A549 treated with CORT108297 at 1 μM for 4 hours (cell line): ENCODE data around the gene FOXO6. TPM values are rescaled to one million over a fixed set of nuclear protein-coding genes. Genes with fewer than 3 reads are reported as not detected.

Source experiments
- total RNA-seq: library from RNA; stranded (reverse); fragments of 200-300 nt; extraction: Qiagen RNA extraction; gene quantifications from 5 replicates; pipeline ENCODE4 v1.2.3, GENCODE V29; 2022

FOXO6 gene
- 0.43 to 0.71 TPM (median 0.62 TPM) in 5 replicates for total RNA-seq

GRCh38 chr1:41360786-41361494, at the start of gene FOXO6:
Gene FOXO6, plus strand, starts transcription at chr1:41361434.

Other genes with a start within 250 kb of the FOXO6 start
- 10.1 to 13.3 TPM (median 11.8 TPM) in 5 replicates for gene SCMH1, start 119.1 kb upstream of the FOXO6 start, total RNA-seq
- 6.9 to 11.0 TPM (median 10.3 TPM) in 5 replicates for gene EDN2, start 123.2 kb downstream of the FOXO6 start, total RNA-seq